Amniotic stem cell (primary cell): ENCODE data around the gene TMEM94.

Experiments
- DNase-seq: peaks from one replicate; lab custom pipeline; 2025; lab: John Stamatoyannopoulos, UW

Gene TMEM94

DNA sequence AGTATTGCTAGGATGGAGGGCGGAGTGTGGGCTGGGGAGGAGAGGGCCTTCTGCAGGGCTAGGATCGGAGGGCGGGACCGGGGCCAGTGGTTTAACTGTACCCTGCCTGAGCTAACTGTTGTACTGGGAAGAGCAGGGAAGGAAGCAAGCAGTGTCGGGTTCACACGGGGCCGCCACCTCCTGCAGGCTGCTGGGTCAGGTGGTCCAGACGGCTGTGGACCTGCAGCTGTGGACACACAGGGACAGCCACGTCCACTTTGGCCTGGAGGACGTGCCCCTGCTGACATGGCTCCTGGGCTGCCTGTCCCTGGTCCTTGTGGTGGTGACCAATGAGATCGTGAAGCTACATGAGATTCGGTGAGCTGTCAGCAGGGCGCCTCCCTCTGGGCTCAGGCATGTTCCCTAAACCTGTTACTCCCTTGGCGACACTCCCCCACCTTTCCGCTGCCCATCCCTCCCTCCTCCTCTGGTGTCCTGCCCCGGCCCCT is 42.3 kb downstream of the TMEM94 start:
- DNase-seq, result no peak

DNA sequence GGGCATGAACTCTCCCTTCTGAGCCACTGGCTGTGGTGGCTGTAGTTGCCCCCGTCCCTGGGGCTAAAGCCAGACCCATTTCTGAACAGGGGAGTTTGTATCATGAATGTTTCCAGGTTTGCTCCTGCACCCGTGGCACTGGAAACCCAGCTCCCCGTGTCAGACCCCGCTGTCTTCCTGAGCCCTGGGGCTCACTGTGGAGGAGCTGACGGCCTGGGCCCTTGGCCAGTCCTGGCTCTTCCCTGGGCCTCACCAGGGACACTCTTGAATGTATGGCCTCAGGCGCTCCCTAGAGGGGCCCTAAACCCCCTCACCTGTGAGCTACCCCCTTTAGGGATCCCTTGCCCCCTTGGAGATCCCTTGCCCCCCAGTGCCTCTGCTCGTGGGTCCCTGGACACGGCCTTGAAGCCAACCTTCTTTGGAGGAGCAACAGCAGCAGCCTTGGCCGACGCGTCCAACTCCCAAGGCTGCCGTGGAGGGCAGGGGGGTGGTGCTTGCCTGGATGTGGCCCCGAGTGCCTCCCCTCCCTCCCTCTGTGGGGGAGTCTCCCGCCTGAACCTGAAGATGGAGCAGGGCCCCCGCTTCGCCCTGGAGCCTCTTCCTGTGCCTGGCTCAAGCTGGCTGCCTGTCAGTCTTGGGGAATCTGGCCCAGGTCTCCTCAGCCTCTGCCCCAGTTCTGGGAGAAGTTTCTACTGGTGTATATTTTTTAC is 43.0 kb downstream of the TMEM94 start:
- DNase-seq, result no peak

DNA sequence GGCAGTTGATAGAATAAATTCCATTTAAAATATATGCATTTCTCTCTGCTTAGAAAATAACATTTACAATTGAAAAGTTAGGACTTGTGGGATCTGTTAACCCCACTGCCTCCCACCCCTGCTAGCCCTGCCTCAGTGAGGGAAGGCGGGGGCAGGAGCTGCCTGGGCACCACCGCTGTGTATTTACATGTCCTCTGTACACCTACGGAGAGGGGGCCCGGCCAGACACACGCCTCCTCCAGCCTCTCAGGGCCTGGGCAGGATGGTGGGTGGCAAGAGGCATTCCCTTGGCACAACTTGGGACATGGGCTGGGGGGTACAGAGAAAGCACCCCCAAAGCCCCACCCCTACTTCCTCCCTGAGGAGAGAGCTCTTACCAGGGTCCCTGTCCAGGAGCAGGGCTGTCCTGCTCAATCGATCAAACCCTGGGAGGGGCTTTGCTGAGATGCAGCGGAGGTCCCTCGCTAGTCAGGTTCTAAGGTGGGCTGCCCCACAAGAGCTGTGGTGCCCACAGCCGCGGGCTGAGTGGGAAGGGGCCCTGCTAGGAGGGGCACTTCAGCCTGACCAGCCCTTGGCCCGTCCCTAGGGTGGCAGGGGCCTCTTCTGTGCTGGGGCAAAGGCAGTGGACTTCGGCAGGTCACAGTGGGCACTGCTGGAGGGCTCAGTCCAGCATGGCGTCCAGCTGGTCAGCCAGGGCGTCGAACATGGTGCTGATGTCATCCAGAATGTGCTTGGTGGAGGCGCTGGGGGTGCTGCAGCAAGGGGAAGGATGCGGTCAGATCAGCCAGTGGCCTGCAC is 44.2 kb downstream of the TMEM94 start:
- no peak for DNase-seq

DNA sequence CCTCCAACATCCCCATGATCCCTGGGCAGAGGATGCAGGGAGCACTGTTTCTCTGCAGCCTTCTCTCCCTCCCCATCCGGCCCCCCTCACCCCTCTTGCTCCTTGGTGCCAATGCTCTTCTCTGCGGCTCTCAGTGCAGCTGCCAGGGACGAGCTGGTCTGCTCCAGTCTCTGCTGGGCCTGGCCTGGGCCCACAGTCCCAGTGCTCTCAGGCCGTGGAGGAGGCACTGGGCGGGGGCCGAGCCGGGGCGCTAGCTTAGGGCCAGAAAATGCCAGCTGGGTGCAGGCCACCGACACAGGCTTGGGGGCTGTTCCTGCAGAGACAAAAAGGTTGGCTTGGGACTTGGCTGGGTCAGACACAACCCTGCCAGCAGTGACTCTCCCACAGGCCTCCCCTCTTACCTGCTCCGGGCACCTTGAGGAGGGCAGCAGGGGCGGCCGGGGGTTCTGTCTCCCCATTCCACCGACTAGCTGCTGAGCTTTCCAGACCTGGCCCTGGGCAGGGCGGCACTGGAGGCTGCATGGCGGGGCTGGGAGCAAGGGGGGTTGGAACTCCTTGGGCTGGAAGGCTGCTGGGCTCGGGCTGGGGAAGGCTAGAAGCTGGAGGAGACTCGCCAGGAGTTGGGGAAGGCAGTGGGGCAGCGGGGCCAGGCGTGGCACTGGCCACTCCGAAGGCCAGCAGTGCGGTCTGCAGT is 45.1 kb downstream of the TMEM94 start:
- no peak for DNase-seq

DNA sequence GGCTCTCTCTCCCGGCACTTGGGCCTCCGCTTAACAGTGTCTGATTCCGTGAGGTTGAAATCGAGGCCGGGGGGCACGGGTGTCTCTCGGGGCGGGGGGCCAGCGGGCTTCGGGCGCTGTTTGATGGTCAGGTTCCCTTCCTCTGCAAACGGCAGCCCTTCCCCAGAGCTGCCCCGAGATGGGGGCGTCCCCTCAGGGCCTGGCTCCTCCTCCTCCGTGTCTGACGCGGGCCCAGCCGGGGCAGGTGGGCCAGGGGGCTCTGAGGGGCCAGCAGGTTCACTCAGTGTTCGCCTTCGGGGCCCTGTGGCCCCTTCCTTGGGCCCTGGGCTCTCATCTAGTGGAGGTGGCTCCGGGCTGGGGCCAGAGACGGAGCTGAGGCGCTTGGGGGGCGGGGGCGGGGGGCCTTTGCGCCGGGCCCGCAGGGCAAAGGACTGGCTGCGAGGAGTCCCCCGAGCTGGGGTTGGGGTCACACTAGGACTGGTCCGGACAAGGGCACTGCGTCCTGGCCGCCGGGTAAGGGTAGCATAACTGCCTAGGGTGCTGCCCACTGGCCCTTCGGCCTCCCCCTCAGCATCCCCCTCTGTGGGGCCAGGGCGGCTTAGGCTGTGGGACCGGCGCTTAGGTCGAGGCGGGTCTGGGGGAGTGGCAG is 45.8 kb downstream of the TMEM94 start:
- DNase-seq, result no peak

DNA sequence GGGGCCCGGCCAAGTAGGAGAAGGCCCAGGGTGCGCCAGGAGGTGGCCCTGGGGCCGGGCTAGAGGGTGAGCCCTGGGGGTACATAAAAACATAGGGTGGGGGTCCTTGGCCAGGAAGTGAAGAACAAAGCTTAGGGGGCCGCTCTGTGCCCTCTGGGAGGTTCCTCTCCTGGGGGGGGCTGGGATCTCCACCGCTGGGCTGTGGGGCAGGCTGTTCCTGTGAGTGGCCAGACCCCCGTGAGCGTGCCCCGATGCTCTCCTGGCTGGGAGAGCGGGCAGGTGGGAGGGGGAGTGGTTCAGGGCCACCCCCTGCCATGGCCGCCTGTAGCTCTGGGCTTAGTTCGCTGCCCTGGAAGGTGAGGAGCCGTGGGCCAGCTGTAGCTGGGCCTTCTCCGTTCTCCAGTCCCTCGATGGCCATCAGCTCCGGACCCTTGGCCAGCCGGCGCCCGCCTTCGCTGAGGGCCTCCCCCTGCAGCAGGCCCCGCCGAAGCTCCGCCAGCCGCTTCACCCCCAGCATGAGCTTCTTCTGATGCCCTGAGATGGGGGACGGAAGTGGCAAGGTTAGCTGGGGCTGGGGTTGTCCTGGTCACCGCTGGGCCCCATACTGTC is 46.4 kb downstream of the TMEM94 start:
- DNase-seq, result no peak

DNA sequence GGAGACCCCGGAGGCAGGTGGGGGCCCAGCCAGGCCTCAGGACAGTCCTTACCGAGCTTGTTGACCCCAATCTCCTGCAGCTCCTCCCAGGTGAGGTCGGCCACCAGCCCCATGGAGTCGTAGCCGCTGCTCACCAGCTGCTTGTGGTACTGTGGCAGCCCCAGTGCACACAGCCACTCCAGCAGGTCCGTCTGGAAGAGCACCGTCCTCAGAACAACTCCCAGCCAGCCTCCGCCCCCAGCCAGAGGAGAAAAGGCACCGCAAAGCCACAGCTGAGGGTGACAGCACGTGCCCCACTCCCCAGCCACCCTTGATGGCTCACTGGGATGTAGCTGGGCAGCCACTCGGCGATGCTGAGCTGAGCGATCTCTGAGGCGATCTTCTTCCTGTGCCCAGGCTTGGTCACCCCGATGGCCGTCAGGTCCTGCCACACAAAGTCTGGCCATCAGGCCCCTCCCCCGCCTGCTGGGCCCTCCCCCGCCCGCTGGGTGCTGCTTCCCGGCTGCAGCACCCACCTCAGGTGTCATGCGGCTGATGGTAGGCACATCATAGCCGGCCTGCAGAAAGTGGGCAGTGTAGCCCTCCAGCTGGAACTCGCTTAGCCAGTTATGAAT is 47.0 kb downstream of the TMEM94 start:
- no peak for DNase-seq

DNA sequence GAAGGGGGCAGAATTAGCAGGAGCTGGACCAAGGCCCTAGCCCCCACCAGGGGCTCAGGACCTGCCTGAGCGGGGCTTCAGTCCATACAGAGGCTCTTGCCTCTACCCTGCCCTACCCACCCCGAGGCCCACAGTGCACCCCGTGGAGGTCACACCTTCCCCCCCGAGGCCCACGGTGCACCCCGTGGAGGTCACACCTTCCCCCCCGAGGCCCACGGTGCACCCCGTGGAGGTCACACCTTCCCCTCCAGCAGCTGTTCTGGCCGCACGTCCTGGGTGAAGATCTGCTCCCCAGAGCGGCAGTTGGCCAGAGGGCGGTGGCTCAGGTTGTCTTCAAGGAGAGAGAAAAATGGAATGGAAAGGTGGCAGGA is 47.5 kb downstream of the TMEM94 start:
- no peak for DNase-seq

DNA sequence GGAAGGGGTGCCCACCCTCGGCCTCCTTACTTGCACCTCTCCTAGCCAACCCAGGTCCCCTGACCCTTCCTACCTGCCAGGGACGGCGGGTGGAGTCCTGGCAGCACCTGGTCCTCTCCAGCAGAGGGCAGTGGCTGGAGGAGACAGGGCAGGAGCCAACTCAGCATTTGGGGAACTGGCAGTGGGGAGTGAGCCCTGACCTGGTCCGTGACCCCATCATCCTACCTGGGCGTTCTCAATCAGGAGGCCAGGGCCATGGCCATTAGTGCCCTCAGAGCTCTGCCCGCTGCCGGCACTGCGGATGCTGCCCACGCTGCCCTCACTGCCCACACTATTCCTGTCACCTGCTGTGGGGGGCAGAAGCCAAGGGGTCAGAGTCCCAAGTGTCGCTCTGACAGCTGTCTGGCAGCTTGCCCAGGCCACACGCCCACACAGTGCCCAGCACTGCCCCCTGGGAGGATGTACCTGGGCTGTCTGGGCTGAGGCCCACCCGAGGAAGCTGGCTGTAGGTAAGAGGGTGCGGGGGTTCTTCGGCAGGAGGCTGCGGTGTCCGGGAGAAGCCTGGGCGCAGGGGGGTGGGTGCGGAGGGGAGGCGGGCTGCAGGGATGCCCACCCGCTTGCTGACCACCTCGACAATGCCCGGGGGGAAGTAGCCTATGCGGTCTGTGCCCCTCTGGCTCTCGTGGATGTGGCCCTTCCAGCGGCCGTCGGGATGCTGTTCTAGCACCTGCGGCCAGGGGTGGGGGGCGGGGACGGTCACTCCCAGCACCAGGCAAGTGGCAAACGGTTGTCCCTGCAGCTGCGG is 48.1 kb downstream of the TMEM94 start:
- DNase-seq, result no peak

DNA sequence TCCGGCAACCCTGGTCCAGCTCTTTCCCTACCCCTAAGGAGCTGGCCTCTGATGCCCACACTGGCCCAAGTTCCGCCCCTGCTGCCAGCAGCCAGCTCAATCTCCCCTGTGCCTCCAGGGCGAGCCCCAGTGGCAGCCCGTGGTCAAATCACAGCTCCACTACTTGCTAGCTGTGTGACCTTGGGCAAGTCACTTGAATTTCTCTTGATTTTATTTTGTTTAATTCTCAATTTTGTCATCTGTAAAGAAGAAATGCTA is 48.6 kb downstream of the TMEM94 start:
- no peak for DNase-seq

DNA sequence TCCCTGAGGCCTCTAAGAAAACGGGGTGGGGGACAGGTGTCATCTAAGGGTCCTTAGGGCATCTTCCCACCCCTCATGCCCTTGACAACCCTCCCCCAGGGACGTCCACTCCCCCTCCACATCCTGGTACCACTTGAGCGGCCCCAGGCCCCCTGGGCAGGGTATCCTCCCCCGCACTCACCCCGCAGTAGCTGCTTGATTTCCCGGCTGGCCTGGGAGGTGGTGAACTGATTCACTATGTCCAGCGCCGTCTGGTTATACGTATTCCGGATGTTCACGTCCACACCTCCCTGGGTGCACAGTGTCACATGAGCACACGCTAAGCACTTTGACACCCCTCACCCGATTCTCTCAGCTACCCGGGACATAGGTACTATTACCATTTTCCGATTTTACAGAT is 49.2 kb downstream of the TMEM94 start:
- no peak for DNase-seq

DNA sequence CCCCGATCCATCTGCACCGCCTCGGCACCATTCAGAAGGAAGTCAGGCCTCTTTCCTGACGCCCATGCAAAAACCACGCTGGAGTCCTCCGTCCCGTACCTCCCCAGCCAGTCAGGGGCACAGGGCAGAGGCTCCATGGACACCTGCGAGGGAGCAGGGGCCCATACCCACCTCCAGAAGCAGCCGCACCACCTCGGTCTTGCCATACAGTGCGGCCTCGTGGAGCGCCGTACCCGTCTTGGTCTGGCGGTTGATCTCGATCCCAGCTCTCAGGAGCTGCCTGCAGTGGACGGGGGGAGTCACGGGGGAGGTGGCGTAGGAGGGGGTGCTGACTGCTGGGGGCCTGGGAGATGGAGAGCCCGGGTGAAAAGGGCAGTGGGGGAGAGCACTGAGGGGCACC is 49.7 kb downstream of the TMEM94 start:
- no peak for DNase-seq

DNA sequence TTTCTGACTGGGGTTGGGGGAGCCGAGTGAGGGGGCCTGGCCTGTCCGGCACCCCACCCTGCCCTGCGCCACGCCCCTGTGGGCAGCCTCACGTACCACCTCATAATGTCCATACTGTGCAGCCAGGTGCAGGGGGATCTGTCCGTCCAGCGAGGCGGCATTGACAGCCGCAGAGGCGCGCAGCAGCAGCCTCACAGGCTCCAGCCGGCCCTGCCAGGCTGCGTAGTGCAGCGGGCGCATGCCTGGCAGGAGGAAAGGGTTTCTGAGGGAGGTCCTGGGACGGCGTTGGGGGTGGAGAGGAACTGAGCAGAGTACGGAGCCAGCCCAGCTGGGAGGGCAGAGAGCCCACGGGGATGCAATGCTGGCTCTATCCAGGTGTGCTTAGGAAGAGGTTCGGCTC is 50.5 kb downstream of the TMEM94 start:
- no peak for DNase-seq

DNA sequence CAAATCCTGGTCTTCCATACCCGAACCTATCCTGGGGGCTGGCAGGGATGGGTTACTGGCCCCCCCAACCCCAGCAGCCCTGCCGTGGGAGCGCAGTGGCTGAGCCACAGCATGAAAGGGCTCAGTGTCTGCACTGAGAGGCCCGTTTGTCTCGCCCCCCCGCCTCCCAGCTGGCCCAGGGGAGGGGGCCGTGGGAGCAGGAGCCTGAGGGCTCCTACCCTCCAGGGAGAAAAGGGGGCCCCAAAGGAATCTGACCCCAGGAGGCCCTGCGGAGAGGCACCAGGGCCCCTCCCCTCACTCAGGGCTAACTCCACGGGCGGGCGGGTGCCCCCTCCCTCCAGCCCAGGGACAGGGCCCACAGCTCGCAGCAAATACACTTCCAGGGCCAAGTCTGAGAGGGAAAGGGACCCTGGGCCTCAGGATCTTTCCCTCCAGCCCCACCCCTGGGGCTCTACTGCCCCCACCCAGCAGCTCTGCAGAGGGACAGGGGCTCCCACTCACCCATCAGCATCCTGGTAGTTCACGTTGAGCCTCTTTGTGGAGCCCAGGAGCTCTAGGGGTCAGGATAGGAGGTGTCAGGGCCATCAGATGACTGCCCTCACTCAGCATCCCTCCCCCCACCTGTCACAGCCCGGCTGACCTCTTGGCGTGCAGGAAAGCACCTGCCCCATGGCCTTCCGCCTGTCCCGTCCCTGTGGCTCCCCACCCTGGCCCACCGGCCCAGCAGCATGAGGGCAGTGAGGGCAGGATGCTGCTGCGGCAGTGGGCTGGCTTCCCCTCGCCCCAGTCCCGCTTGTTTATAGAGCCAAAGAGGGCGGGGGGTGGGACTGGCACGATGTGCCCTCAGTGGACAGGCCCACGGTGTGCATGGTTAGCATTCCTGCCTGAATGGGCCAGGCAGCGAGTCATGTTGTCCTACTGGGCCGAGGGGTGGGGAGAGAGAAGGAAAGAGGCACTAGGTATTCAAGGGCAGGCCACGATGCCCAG is 51.6 kb downstream of the TMEM94 start:
- DNase-seq, result no peak

DNA sequence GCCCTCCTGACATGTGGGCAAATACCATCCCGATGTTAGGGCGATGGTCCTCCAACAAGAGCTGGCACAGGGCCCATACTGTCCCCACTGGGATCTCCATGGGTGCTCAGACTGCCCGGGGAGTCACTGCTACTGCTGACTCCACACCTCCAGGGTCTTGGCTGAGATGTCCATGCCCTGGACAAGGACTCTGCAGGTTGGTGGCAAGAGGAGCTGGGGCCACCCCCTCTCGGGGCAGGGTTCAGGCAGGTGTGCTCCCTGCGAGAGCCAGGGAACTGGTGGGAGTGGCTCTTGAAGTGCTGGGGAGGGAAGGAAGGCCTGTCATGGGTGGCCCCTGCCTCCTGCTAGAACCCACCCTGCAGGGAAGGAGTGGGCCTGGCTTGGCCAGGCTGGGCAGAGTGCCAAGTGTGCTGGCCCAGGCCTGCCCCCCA is 52.5 kb downstream of the TMEM94 start:
- DNase-seq, result no peak

DNA sequence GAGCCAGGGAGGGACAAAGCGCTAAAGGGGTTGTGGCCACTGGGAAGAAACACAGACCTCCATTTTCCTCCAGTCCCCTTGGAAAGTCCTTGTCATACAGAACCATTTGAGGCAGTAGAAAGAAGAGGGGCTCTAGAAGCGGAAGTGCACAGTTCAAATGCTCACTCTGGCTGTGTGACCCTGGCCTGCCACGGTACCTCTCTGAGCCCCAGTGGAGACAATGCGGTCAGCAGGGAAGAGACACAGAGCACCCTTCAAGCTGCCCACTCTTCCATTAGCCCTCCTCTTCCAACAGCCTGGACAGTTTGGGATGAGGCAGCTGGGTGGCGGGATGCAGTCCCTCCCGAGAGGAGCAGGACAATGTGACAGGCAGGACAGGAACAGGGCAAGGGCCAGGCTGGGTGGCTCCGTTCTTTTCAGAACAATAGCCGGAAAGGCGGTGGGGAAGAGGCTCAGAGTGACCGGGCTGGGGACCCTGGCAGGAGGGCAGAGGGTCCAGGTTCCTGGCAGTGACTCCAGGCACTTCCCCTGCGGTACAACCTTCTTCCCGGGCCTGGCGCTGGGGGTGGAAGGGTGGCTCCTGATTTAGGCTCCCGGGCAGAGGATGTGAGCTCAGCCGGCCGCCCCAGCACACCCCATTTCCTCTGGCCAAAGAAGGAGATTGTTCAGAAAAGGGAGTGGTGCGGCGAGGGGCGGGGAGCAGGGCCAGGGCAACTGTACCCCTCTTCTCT is 53.3 kb downstream of the TMEM94 start:
- DNase-seq, result no peak

DNA sequence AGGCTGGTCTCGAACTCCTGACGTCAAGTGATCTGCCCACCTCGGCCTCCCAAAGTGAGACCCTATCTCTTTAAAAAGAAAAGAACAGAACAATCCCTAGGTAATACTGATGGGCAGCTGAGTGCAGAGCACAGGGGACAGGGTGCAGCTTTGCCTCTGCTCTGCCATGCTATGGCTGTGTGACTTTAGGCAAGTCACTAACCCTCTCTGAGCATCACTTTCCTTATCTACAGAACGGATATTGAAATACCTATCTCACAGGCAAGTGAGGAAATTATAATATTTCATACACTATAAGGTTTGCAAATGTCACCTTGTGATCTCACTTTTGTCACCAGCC is 54.8 kb downstream of the TMEM94 start:
- no peak for DNase-seq

DNA sequence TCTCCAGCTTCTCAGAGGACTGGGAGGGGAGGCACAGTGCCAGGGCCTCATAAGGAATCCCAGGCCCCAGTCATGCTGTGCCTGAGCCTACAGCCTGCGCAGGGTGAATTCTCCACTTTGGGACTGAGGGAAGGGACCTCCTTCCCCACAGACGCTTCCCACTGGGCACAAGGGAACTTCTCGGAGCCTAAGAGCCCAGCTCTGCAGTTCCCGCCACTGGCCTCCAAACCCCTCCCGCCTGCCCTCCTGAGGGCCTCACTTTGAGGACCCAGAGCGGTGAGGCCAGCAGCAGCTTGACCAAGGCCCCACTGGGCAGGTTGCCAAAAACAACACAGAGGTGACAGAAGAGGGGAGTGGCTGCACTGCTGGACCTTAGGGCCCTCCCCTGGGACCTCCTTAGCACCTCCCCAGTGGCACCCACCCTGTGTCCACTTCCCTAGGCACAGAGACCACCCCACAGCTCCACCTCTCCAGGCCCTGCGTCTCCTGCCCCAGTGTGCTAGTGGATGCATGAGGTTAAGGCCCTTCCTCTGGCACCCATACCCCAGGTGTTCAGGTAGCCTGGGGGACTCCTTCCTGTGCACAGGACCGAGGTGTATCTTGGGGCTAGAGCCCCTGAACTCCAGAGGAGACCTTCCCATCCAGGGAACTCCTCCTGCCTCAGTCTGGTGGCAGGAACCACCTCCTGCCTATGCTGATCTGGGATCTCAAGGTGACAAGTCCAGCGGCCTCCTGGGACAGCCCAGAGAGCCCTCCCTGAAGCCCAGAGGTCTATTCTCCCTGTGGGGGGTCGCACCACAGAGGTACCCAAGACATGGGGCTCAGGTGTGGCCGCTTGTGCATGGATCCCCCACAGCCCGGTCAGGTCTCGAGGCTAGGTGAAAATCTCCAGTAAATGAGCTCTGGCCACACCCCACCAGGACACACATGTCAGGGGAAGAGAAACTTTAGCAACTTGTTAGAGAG is 55.5 kb downstream of the TMEM94 start:
- no peak for DNase-seq
